GM18858 (cell line): ENCODE results near the gene USP33.
"Not testable (repeated sequence)": the region's sequence is repeated elsewhere in the genome, so short reads cannot be mapped to it uniquely, and the experiment has no call there.

Experiments
- ATAC-seq: cut with Tn5 transposase; IDR thresholded peaks from one replicate; pipeline ENCODE4 v1.9.1; 2021; ENCODE audit not compliant: unreplicated experiment

USP33 gene

GRCh38 chr1:77673030-77673429, 86.6 kb downstream of the USP33 start:
- no peak for ATAC-seq

DNA sequence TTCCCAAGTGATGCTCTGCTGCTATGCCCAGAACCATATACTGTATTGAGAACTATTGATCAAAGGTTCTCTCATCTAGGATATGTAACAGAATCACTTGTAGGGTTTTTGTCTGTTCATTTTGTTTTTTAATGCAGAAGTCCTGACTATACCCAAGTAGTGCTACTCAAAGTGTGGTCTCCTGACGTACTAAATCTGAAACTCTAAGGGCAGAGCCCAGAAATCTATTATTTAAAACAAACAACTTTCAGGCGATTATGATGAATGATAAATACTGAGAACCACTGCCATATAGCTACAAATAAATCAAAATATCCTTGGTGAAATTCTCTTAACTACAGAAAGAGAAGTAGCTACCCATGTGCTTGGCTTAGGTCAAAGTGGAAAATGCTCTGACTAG, 87.3 kb downstream of the USP33 start:
- ATAC-seq = no peak

GRCh38 chr1:77671836-77672235, 87.8 kb downstream of the USP33 start:
- no peak for ATAC-seq

DNA sequence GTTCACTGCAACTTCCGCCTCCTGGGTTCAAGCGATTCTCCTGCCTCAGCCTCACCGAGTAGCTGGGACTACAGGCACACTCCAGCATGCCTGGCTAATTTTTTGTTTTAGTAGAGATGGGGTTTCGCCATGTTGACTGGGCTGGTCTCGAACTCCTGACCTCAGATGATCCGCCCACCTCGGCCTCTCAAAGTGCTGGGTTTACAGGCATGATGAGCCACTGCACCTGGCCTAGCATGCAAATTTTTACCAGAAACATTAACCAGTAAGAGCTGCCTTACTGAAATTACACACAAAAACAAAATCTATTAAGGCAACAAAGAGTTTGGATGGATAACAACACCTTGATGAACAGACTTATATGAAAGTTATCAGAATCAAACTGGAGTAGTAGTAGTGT, 89.3 kb downstream of the USP33 start:
- ATAC-seq = no peak

DNA sequence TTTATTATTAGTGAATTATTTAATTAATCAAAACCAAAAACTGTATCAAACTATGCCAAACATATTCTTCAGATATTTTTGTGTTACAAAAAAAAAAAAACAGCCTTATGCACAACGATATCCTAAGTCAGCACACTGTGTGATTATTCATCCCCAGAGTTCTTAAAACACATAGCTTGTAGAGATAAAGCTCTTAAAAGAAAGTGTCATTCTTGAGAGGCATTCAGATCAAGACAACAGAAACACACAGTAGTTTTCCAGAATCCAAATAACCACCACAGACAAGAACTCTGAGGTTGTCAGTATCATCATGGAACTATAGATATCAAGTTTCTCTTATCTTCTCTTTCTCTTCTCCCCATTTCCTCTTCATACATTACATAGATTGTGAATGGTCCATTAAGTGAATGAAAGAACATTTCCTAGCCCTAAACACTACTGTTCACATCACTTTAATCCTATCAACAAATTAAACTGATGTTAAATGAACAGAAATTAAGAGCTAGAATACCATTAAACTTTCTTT, 90.7 kb downstream of the USP33 start:
- ATAC-seq = no peak

GRCh38 chr1:77664939-77665516, 94.6 kb downstream of the USP33 start:
- no peak for ATAC-seq

DNA sequence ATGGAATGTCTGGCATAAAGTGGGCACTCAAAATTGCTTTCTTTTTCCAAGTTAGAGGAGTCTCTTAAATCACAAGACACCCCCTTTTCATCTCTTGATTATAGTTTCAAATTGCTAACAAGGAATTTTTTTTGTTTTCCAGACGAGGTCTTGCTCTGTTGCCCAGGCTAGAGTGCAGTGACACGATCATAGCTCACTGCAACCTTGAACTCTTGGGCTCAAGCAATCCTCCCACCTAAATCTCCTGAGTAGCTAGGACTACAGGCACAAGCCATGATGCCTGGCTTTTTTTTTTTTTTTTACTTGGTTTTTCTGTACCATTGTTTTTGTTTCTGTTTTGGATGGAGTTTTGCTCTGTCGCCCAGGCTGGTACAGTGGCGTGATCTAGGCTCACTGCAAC, 98.0 kb downstream of the USP33 start:
- no peak for ATAC-seq

- no peak for ATAC-seq
These were observed 99.6 kb downstream of the USP33 start for GRCh38 chr1:77659879-77660593.

DNA sequence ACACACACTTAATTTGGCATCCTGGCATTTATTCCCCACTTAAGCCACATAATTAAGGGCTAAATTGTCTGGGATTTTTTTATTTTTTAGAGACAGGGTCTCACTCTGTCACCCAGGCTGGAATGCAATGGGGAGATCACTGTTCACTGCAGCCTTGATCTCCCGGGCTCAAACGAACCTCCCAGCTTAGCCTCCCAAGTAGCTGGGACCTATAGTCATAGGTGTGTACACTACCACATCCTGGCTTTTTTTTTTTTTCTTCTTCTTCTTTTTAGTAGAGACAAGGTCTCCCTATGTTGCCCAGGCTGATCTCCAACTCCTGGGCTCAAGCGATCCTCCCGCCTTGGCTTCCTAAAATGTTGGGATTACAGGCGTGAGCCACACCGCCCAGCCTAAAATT, 101.4 kb downstream of the USP33 start:
- ATAC-seq = no peak

DNA sequence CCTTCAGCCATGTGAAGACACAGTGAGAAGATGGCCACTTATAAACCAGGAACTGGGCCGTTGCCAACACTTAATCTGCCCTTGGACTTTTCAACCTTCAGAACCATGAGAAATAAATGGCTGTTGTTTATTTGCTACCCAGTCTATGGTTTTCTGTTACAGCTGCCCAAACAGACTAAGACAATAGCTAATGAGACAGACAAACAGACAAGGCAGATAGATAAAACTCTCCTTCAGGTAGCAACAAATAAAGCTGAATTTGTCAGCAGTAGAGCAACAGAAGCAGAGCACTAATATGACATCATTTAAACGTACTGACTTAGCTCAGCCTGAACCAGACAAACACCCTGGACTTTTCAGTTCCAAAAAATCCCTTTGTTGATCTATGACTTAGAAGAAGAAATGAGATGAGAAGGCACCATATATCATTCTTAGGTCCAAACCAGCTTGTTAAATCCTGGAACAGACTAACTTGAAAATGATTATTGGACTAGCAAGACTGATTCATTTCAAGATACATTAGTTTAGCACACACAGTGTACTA, 104.1 kb downstream of the USP33 start:
- ATAC-seq = no peak

DNA sequence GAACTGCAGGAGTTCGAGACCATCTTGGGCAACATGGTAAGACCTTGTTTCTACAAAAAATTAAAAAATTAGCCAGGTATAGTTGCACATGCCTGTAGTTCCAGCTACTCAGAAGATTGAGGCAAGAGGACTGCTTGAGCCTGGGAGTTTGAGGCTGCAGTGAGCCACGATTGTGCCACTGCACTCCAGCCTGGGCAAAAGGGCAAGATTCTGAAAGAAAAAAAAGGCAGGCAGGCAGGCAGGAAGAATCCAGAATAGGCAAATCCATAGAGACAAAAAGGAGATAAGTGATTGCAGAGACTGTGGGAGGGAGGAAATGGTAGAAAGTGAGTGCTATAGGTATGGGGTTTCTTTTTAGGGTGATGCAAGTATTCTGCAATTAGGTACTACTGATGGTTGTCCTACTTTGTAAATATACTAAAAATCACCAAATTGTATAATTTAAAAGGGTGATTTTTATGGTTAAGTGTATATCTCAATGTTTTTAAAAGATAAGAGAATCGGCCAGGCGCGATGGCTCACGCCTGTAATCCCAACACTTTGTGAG, 106.6 kb downstream of the USP33 start:
- ATAC-seq = no peak

GRCh38 chr1:77652268-77652667, 107.4 kb downstream of the USP33 start:
- ATAC-seq = no peak

DNA sequence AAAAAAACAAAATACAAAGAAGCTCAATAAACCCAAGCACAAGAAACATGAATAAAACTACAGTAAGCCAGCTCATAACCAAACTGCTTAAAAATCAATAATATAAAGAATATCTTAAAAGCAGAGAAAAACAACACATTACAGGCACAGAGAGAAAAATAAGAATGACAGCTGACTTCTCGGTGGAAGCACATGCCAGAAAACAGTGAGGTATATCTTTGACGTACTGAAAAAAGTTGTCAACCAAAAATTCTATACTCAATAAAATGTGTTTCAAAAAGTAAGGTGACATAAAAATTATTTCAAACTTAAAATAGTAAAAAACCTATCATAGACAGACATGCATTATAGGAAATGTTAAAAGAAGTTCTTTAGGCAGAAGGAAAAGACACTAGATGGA, 110.5 kb downstream of the USP33 start:
- no peak for ATAC-seq

DNA sequence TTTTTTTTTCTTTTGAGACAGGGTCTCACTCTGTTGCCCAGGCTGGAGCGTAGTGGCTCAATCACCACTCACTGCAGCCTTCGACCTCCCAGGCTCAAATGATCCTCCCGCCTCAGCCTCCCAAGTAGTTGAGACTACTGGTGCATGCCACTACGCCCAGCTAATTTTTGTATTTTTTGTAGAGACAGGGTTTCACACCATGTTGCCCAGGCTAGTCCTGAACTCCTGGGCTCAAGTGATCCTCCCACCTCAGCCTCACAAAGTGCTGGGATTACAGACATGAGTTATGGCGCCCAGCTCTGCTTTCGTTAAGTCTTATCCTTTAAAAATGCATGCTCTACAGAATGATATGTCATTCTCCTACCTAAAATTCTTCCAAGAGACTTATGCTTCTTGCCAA, 113.4 kb downstream of the USP33 start:
- ATAC-seq = not testable (repeated sequence)
